ENCODE data around the gene TRIM47.

DNA sequence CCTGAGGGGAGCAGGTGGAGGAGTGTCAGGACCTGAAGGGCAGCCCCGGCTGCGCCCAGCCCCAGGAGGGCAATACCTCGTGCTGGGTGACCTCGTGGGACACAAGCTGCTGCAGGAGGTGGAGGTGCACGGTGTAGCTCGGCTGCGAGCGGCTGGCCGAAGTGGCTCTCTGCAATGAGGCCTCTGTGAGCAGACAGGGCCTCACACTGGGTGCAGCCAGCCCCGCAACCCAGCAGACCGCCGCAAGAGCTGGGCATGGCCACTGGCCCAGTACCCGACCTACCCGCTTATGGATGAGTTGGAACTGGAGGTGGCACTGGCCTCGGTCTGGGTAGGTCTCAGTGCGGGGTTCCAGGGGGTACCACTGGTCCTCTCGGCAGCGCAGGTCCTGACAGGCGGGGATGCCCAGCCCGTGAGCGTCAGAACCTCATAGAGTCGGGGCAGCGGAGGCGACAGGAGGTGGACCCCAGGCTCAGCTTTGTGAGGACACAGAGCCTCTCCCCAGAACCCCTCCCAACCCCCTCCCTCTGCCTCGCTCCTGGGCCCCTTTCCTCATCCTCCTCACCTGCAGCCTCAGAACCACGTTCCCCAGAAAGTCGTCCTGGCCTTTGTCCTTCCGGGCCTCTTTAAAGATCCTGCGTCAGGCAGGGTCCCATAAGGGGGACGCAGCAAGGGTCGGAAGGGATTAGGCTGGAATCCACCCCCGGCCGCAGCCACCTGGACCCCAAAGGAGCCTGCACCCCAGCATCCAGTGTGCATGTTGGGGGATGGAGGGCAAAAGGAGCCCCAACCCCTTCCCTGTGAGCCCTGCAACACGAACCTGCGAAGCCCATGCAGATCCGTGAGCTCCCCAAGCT, 38.2 kb downstream of the TRIM47 start:
- TF ChIP-seq RAD51 (IDR thresholded peaks at IDR 0.05; ENCODE audit: borderline replicate concordance) (no peak), MAZ (IDR thresholded peaks at IDR 0.05; ENCODE audit: borderline replicate concordance, low read depth, low read length) (no peak), MAZ (CRISPR knock-in tag; IDR thresholded peaks at IDR 0.05; ENCODE audit: low read depth) (no peak)

All from HepG2 (cell line).